ENCODE results near the gene SVOP.
"Not testable (repeated sequence)": the region's sequence is repeated elsewhere in the genome, so short reads cannot be mapped to it uniquely, and the experiment has no call there.

SVOP gene

DNA sequence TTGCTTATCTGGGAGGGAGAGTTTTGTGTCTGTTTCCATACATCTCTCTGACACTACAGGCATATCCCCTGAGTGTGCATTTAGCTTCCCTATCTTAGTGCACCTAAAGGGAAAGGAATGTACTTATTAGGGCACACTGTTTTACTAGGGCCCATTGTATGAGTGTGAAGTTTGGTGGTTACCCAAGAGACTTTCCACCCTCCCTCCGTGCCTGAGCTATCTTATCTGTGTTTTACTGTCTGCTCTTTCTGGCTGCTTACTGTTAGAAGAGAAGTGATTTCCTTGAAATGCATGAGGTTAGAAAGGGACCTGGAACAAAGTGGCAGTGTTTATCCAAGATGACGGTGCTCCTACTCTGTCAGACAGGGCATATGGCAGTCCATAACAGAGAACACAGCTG is 8.5 kb upstream of the SVOP start:
- no peak for DNase-seq

DNA sequence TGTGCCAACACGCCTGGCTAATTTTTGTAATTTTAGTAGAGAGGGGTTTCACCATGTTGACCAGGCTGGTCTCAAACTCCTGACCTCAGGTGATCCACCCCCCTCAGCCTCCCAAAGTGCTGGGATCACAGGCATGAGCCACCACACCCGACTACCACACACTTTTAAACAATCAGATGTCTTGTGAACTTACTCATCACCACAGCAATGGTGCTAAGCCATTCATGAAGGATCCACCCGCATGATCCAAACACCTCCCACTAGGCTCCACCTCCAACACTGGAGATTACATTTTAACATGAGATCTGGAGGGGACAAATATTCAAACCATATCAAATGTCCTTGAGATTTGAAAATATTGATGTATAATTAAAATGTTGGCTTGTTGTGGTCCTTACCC is 7.8 kb upstream of the SVOP start:
- not testable (repeated sequence) for DNase-seq

- peak; percentile 56 for DNase-seq
Measured at GRCh38 chr12:109027767-109028166, 6.9 kb upstream of the SVOP start.

DNA sequence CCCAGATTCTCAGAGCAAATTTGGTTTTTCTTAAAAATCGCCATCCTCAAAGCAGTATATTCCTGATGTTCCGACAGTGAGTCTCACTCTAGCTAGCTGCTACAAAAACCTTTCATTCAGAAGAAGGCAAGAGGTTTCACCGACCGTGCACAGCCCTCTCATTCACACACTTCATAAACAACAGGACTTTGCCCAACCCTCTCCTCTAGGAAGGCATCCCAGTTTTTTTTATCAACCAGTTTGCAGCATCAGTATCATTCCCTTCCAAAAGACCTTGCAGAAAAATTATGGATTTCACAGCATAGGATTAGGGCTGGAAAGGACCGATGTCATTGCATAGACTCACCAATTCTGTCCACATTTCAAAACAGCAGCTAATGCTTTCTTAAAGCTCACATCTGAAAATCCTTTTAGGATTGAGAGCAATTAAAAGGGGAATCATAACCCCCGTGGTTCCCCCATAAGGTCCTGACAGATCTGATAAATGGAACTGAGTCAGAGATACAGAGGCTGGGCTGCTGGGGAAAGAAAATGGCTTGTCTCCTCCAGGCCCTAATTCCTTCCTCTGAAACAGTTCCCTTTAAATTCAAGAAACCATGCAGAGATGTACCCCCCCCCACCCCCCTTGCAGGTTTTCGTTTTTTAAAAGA is 597 bp downstream of the SVOP start:
- DNase-seq, result no peak

GRCh38 chr12:109018296-109018695 is 2.6 kb downstream of the SVOP start:
- DNase-seq, result no peak

DNA sequence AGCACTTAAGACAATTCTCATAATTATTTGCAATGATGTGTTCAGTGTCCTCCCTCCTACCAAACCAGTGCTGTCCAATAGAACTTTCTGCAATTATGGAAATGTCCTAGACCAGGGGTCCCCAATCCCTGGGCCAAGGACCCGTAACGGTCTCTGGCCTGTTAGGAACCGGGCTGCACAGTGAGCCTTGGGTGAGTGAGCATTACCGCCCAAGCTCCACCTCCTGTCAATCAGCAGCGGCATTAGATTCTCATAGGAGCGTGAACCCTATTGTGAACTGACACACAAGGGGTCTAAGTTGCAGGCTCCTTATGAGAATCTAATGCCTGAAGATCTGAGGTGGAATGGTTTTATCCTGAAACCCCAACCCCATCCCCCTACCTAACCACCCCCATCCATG is 3.9 kb downstream of the SVOP start:
- DNase-seq, result no peak

GRCh38 chr12:109016016-109016415 is 4.9 kb downstream of the SVOP start:
- DNase-seq, result no peak

GRCh38 chr12:109014984-109015765 is 5.7 kb downstream of the SVOP start:
- no peak for DNase-seq

GRCh38 chr12:109010259-109010658 is 10.6 kb downstream of the SVOP start:
- no peak for DNase-seq

- DNase-seq, result no peak
Measured at GRCh38 chr12:109009766-109010165, 11.1 kb downstream of the SVOP start.

DNA sequence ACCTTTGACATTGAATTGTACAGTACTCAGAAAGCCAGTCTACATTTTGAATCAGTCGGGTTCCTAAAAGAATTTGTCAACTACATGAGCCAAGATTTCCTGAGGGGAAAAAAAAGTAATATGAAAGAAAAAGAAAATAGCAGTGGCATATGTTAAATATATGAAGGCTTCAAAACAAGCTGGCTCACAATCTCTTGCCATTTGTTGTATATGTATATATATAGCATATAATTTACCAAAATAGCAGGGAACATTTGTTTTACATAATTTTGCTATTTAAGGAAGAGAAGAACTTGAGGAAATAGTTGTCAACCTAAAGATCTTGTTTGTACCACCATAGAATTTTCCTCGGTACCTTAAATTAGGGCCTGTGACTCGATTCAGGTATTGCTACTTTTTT is 16.9 kb downstream of the SVOP start:
- no peak for DNase-seq

GRCh38 chr12:108996320-108996719 is 24.5 kb downstream of the SVOP start:
- no peak for DNase-seq

GRCh38 chr12:108995370-108995992 is 25.4 kb downstream of the SVOP start:
- DNase-seq, result no peak

DNA sequence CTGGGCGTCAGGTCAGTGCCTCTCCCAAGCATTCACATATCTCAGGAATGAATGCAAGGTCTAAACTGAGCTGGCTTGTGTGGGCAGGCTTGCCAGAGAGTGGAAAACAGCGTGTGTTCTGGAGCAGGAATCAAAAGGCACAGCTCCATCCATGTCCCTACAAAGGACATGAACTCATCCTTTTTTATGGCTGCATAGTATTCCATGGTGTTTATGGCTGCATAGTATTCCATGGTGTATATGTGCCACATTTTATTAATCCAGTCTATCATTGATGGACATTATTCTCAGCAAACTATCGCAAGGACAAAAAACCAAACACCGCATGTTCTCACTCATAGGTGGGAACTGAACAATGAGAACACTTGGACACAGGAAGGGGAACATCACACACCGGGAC is 30.8 kb downstream of the SVOP start:
- DNase-seq, result not testable (repeated sequence)

DNA sequence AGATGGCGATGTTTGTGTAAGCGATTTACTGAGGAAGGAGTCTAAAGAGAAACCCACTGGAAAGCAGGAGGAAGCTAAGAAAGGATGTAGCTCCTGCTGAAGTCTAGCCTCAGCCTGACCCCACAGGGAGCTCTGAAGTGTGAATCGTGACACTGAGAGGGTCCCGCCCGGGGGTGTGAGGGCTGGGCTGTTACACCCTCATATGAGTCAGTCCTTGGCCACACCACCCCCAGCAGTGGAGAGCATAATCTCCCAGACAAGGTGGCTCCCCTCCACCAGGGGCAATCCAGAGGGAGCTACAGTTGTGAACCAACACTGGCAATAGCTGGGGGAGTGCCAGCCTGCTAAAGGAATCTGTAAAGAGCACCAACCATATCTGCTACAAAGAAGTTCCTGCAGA is 31.5 kb downstream of the SVOP start:
- DNase-seq, result no peak

- DNase-seq, result no peak
Measured at GRCh38 chr12:108985750-108986149, 35.1 kb downstream of the SVOP start.

GRCh38 chr12:108983227-108983626 is 37.6 kb downstream of the SVOP start:
- DNase-seq, result no peak

DNA sequence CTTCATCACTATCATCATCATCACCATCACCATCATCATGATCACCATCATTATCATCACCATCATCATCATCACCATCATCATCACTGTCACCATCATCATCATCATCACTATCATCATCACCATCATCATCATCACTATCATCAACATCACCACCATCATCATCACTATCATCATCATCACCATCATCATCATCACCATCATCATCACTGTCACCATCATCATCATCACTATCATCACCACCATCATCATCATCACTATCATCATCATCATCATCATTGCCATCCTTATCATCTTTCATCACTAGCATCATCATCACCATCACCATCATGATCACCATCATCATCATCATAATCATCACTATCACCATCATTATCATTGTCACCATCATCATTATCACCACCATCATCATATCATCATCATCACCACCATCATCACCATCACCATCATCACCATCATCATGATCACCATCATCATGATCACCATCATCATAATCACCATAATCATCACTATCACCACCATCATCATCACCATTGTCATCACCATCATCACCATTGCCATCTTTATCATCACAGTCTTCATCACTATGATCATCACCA is 38.1 kb downstream of the SVOP start:
- DNase-seq, result no peak

DNA sequence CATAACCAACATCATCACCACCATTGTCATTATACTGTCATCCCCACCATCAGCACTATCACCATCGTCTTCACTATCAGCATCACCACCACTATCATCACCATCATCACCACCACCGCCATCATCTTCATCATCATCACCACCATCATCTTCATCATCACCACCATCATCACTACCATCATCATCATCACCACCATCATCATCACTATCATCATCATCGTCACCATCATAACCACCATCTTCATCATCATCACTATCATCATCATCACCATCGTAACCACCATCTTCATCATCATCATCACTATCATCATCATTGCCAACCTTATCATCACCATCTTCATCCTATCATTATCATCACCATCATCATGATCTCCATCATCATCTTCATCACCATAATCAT is 39.0 kb downstream of the SVOP start:
- DNase-seq, result no peak

- peak; percentile 52 for DNase-seq
Measured at GRCh38 chr12:108980831-108981618, 39.8 kb downstream of the SVOP start.

- no peak for DNase-seq
Measured at GRCh38 chr12:108977360-108977759, 43.5 kb downstream of the SVOP start.

- DNase-seq, result peak; percentile 4
Measured at GRCh38 chr12:108975024-108975593, 45.8 kb downstream of the SVOP start.
